Activated T-helper 2 cell treated with anti-CD3 and anti-CD28 coated beads, Interferon-gamma antibody, Interleukin-2, Interleukin-4, amounts not matched to agents 10 μg/mL and 5 μg/mL and 100 μg/mL, durations not matched to agents 14 hours and 24 hours and 36 hours (primary cell): ENCODE measurements around the gene LASP1NB. TPM values are rescaled to one million over a fixed set of nuclear protein-coding genes. Genes with fewer than 3 reads are reported as not detected.
"Not testable (repeated sequence)": the region's sequence is repeated elsewhere in the genome, so short reads cannot be mapped to it uniquely, and the experiment has no call there.

ENCODE experiments used
- DNase-seq: peaks from one replicate; pipeline ENCODE4 v3.0.0; 2021; ENCODE audit warnings: low spot score
- H3K27ac Mint-ChIP-seq: one replicate; pipeline ENCODE4 v1.8.0; 2021; ENCODE audit warnings: mixed read lengths
- H3K27me3 Mint-ChIP-seq: one replicate; pipeline ENCODE4 v1.8.0; 2021; ENCODE audit warnings: low read depth, mixed read lengths
- H3K36me3 Mint-ChIP-seq: one replicate; pipeline ENCODE4 v1.8.0; 2021; ENCODE audit warnings: low read depth, mixed read lengths
- H3K4me1 Mint-ChIP-seq: one replicate; pipeline ENCODE4 v1.8.0; 2021; ENCODE audit warnings: low read depth, mixed read lengths
- H3K4me3 Mint-ChIP-seq: one replicate; pipeline ENCODE4 v1.8.0; 2021; ENCODE audit warnings: low read depth, mild to moderate bottlenecking, moderate library complexity, mixed read lengths
- H3K9me3 Mint-ChIP-seq: one replicate; pipeline ENCODE4 v1.8.0; 2021; ENCODE audit warnings: mixed read lengths
- intact Hi-C: fragments of 100-400 bp; cut with micrococcal nuclease; formaldehyde crosslinking; loops from one replicate; pipeline ENCODE4 v1.15.1; 2023
- total RNA-seq: library from RNA; stranded (reverse); gene quantifications from 2 replicates; pipeline ENCODE4 v1.2.3, GENCODE V29; 2022

LASP1NB gene

DNA sequence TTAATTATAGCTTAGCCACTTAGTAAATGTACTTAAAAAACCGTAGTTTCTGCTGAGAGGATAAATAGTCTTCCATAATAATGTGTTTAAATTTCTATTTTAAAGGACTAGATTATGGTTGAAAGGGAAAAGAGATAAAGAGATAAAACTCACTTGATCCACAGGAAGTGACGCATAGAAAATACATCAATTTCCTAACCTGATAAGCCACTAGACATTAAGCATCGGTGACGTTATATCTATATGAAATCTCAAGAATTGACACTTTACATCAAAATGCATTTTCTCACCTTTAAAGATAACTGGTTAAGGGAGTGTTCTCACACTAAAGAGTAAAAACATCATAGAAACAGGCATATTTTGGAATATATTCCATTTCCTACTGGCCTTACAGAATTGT, 36.0 kb downstream of the LASP1NB start:
- Mint-ChIP-seq H3K9me3 (no peaks in the 10 kb centered on the region), H3K27me3 (no peaks in the 10 kb centered on the region), H3K27ac (no peak overlapping the region), H3K36me3 (no peaks in the 10 kb centered on the region), H3K4me3 (no peak overlapping the region), H3K4me1 (peaks cover 13% of the 10 kb centered on the region)
- intact Hi-C loops = loop anchor here (10.0 kb wide), 1 partner anchor 67 kb away; no protein-coding TSS in a partner anchor
- DNase-seq = no peak

DNA sequence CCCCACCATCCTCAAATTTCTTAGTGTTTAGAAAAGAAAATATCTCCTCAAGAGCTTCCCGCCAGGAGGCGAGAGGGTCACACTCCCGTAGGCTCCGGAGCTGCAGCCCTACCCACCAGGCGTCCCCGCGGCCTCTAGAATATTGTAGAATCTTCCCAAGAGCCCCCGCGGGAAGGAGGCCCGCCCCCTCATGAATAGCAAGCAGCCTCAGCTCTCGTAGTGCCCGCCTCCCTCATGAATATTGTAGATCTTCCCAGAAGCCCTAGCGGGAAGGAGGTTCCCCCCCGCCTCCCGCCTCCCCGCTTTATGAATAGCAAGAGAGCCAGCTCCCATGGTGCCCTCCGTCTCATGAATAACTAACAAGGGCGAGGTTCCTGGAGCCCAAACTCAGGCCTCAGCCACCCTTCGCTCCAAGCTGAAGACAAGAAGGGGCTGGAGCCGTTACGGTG, 41.9 kb downstream of the LASP1NB start, which contains the start of gene FBXO47:
Gene FBXO47, minus strand, starts transcription at position 114 of the 449 bp plus-strand sequence. CDS start 4,378 bp downstream, outside the sequence.
- intact Hi-C loops = loop anchor here (10.0 kb wide), 1 partner anchor 73 kb away; no protein-coding TSS in a partner anchor
- peak; percentile 71 for DNase-seq
- H3K4me1 Mint-ChIP-seq = peaks cover 9% of the 10 kb centered on the region
- peak within 1 kb of the TSS; percentile 73 for H3K4me3 Mint-ChIP-seq
- H3K27ac Mint-ChIP-seq = peak within 1 kb of the TSS; percentile 65
- H3K9me3 Mint-ChIP-seq = no peaks in the 10 kb centered on the region
- H3K36me3 Mint-ChIP-seq = peaks cover 3% of the 10 kb centered on the region
- peaks cover 3% of the 10 kb centered on the region for H3K27me3 Mint-ChIP-seq

GRCh38 chr17:38969281-38969680, 43.9 kb downstream of the LASP1NB start:
- no peak overlapping the region for H3K27ac Mint-ChIP-seq
- H3K4me3 Mint-ChIP-seq = no peak overlapping the region
- DNase-seq = no peak
- peaks cover 9% of the 10 kb centered on the region for H3K4me1 Mint-ChIP-seq
- H3K36me3 Mint-ChIP-seq = peaks cover 3% of the 10 kb centered on the region
- intact Hi-C loops = loop anchor here (10.0 kb wide), 1 partner anchor 74 kb away; no protein-coding TSS in a partner anchor
- H3K27me3 Mint-ChIP-seq = peaks cover 7% of the 10 kb centered on the region
- H3K9me3 Mint-ChIP-seq = no peaks in the 10 kb centered on the region

- Mint-ChIP-seq H3K9me3 (no peaks in the 10 kb centered on the region), H3K4me3 (no peak overlapping the region), H3K4me1 (peaks cover 9% of the 10 kb centered on the region), H3K36me3 (peaks cover 3% of the 10 kb centered on the region), H3K27ac (no peak overlapping the region), H3K27me3 (peaks cover 9% of the 10 kb centered on the region)
- intact Hi-C loops = no loop called here
- DNase-seq = no peak
Observed at GRCh38 chr17:38970128-38970527, 44.7 kb downstream of the LASP1NB start.

- H3K27me3 Mint-ChIP-seq = peaks cover 9% of the 10 kb centered on the region
- H3K36me3 Mint-ChIP-seq = peaks cover 3% of the 10 kb centered on the region
- H3K4me1 Mint-ChIP-seq = peaks cover 9% of the 10 kb centered on the region
- DNase-seq = no peak
- intact Hi-C loops = no loop called here
- no peak overlapping the region for H3K4me3 Mint-ChIP-seq
- no peaks in the 10 kb centered on the region for H3K9me3 Mint-ChIP-seq
- no peak overlapping the region for H3K27ac Mint-ChIP-seq
Observed at GRCh38 chr17:38970804-38971203, 45.4 kb downstream of the LASP1NB start.

- H3K27me3 Mint-ChIP-seq, H3K4me3 Mint-ChIP-seq: not testable (repeated sequence)
Observed at GRCh38 chr17:38976187-38976551, 50.8 kb downstream of the LASP1NB start.

DNA sequence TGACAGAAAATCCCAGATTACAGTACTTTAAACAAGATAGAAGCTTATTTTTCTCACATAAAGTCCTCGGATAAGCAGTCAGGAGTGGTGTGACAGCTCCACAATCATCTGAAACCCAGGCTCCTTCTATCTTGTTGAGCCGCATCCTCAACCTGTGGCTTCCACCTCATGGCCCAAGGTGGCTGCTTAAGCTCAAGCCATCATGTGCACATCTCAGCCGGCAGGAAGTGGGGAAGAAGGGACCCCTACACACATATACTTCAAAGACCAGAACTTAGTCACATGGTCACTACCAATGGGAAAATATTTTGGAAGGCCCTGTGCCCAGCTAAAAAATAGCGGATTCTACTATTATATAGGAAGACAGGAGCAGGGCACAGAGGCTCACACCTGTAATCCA, 52.8 kb downstream of the LASP1NB start:
- intact Hi-C loops = no loop called here
- H3K9me3 Mint-ChIP-seq = no peaks in the 10 kb centered on the region
- peaks cover 12% of the 10 kb centered on the region for H3K27me3 Mint-ChIP-seq

More at GRCh38 chr17:38976187-38976551, 50.8 kb downstream of the LASP1NB start:
- H3K36me3 Mint-ChIP-seq, DNase-seq, H3K27ac Mint-ChIP-seq, H3K9me3 Mint-ChIP-seq, H3K4me1 Mint-ChIP-seq, intact Hi-C loops: not testable (repeated sequence)

More for the DNA sequence above, 52.8 kb downstream of the LASP1NB start:
- Mint-ChIP-seq H3K4me1 (peaks cover 6% of the 10 kb centered on the region), H3K36me3 (no peaks in the 10 kb centered on the region), H3K4me3 (no peak overlapping the region), H3K27ac (no peak overlapping the region)
- no peak for DNase-seq

Other genes starting within 250 kb of the LASP1NB start
- gene MLLT6, start 220.3 kb upstream of the LASP1NB start, total RNA-seq = 211 and 213 TPM in 2 replicates
- 32.2 and 37.0 TPM in 2 replicates for gene CISD3, start 195.3 kb upstream of the LASP1NB start, total RNA-seq
- gene PCGF2, start 177.3 kb upstream of the LASP1NB start, total RNA-seq = 5.8 and 7.4 TPM in 2 replicates
- gene PSMB3, start 172.9 kb upstream of the LASP1NB start, total RNA-seq = 337 and 342 TPM in 2 replicates
- 35.3 and 45.3 TPM in 2 replicates for gene PIP4K2B, start 126.1 kb upstream of the LASP1NB start, total RNA-seq
- 23.0 and 26.4 TPM in 2 replicates for gene CWC25, start 100.3 kb upstream of the LASP1NB start, total RNA-seq
- 1,775 and 1,796 TPM in 2 replicates for gene RPL23, start 71.9 kb upstream of the LASP1NB start, total RNA-seq
- gene LASP1, start 55.6 kb upstream of the LASP1NB start, total RNA-seq = 151 and 156 TPM in 2 replicates
- not detected in 2 replicates for gene FBXO47, start 41.8 kb downstream of the LASP1NB start, total RNA-seq
- 0.46 and 1.0 TPM in 2 replicates for gene PLXDC1, start 226.0 kb downstream of the LASP1NB start, total RNA-seq
- 0.07 TPM in 1 of 2 replicates, not detected in the other for gene ARL5C, start 240.5 kb downstream of the LASP1NB start, total RNA-seq